Measurements from ENCODE around the gene PLPPR2.
A peak's percentile ranks its signal among the peaks of the same experiment; 100 is the strongest.
"Not testable (repeated sequence)": the region's sequence is repeated elsewhere in the genome, so short reads cannot be mapped to it uniquely, and the experiment has no call there.

The PLPPR2 gene

GRCh38 chr19:11347546-11348039, 7.6 kb upstream of the PLPPR2 start:
- Mint-ChIP-seq H3K27ac (peak overlapping the region in 1 of 3 experiments; percentile 61), H3K4me3 (peak overlapping the region; percentile 75 to 93 (median 89)), H3K9me3 (no peaks in the 10 kb centered on the region), H3K4me1 (peaks cover 29% of the 10 kb centered on the region), H3K27me3 (ENCODE audit: low read depth) (no peaks in the 10 kb centered on the region), H3K36me3 (ENCODE audit: low read depth) (no peaks in the 10 kb centered on the region)
- TF ChIP-seq, protein P1, sequence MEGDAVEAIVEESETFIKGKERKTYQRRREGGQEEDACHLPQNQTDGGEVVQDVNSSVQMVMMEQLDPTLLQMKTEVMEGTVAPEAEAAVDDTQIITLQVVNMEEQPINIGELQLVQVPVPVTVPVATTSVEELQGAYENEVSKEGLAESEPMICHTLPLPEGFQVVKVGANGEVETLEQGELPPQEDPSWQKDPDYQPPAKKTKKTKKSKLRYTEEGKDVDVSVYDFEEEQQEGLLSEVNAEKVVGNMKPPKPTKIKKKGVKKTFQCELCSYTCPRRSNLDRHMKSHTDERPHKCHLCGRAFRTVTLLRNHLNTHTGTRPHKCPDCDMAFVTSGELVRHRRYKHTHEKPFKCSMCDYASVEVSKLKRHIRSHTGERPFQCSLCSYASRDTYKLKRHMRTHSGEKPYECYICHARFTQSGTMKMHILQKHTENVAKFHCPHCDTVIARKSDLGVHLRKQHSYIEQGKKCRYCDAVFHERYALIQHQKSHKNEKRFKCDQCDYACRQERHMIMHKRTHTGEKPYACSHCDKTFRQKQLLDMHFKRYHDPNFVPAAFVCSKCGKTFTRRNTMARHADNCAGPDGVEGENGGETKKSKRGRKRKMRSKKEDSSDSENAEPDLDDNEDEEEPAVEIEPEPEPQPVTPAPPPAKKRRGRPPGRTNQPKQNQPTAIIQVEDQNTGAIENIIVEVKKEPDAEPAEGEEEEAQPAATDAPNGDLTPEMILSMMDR (IDR thresholded peaks at IDR 0.05; ENCODE audit: unreplicated experiment in 3 of 3) = no peak

DNA sequence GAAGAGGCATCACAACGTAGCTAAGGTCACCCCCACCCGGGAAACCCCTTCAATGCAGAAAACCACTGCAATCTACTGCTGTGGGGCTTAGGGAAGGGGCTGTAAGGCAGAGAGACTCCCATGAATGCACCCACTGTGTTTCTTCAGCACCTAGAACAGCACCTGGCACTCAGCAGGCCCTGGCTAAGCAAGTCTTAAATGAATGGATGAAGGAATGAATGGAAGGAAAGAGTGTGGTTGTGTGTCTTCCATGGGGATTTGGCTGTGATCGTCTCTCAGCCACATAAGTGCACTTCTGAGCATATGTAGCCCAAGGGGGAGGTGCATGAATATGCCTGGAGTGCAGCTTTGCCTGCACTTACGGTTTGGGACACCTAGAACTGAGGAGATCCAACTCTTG, 6.1 kb upstream of the PLPPR2 start:
- TF ChIP-seq, protein P1 (IDR thresholded peaks at IDR 0.05; ENCODE audit: unreplicated experiment in 3 of 3) = no peak
- Mint-ChIP-seq H3K4me1 (peaks cover 27% of the 10 kb centered on the region), H3K27ac (no peak overlapping the region), H3K9me3 (no peaks in the 10 kb centered on the region), H3K27me3 (ENCODE audit: low read depth) (no peaks in the 10 kb centered on the region), H3K36me3 (ENCODE audit: low read depth) (no peaks in the 10 kb centered on the region), H3K4me3 (no peak overlapping the region)

- not testable (repeated sequence) for H3K9me3 Mint-ChIP-seq; H3K36me3 Mint-ChIP-seq (ENCODE audit: low read depth); H3K27ac Mint-ChIP-seq
- Mint-ChIP-seq H3K4me1 (peaks cover 12% of the 10 kb centered on the region), H3K27me3 (ENCODE audit: low read depth) (peaks cover 22% of the 10 kb centered on the region), H3K4me3 (peak overlapping the region; percentile 67 to 93 (median 86))
Measured at GRCh38 chr19:11354102-11354501, 1.1 kb upstream of the PLPPR2 start.

- peak overlapping the region; percentile 86 to 93 (median 92) for H3K4me3 Mint-ChIP-seq
- peaks cover 12% of the 10 kb centered on the region for H3K4me1 Mint-ChIP-seq
- no peaks in the 10 kb centered on the region for H3K9me3 Mint-ChIP-seq
- TF ChIP-seq, protein P1 (IDR thresholded peaks at IDR 0.05; ENCODE audit: unreplicated experiment in 3 of 3) = no peak
- H3K27ac Mint-ChIP-seq = peak overlapping the region in 2 of 3 experiments; percentile 1 to 12
- peaks cover 31% of the 10 kb centered on the region for H3K27me3 Mint-ChIP-seq (ENCODE audit: low read depth)
- no peaks in the 10 kb centered on the region for H3K36me3 Mint-ChIP-seq (ENCODE audit: low read depth)
Measured at GRCh38 chr19:11356074-11356397, 804 bp downstream of the PLPPR2 start.

- Mint-ChIP-seq H3K36me3 (ENCODE audit: low read depth) (peaks cover 5% of the 10 kb centered on the region), H3K9me3 (no peaks in the 10 kb centered on the region), H3K4me1 (peaks cover 12% of the 10 kb centered on the region), H3K27ac (no peak overlapping the region), H3K27me3 (ENCODE audit: low read depth) (peaks cover 36% of the 10 kb centered on the region), H3K4me3 (peak overlapping the region; percentile 86 to 93 (median 92))
- TF ChIP-seq, protein P1 (IDR thresholded peaks at IDR 0.05; ENCODE audit: unreplicated experiment in 3 of 3) = no peak
Measured at GRCh38 chr19:11356676-11357550, 1.7 kb downstream of the PLPPR2 start.

- Mint-ChIP-seq H3K36me3 (ENCODE audit: low read depth) (peaks cover 7% of the 10 kb centered on the region), H3K9me3 (no peaks in the 10 kb centered on the region), H3K4me1 (peaks cover 12% of the 10 kb centered on the region), H3K4me3 (peak overlapping the region in 2 of 3 experiments; percentile 6 to 76), H3K27me3 (ENCODE audit: low read depth) (peaks cover 36% of the 10 kb centered on the region), H3K27ac (no peak overlapping the region)
- TF ChIP-seq, protein P1 (IDR thresholded peaks at IDR 0.05; ENCODE audit: unreplicated experiment in 3 of 3) = no peak
Measured at GRCh38 chr19:11359421-11359820, 4.2 kb downstream of the PLPPR2 start.

Measured in nephron (organoid).